Measurements from ENCODE around the gene GDE1.

GRCh38 chr16:19548144-19548543 lies 26.2 kb upstream of the GDE1 start:
- no peak for TF ChIP-seq POLR2A (IDR thresholded peaks at IDR 0.05)
- no peak for TF ChIP-seq CTCF (IDR thresholded peaks at IDR 0.05)
